ENCODE data around the gene ZNF358.

ZNF358 gene

DNA sequence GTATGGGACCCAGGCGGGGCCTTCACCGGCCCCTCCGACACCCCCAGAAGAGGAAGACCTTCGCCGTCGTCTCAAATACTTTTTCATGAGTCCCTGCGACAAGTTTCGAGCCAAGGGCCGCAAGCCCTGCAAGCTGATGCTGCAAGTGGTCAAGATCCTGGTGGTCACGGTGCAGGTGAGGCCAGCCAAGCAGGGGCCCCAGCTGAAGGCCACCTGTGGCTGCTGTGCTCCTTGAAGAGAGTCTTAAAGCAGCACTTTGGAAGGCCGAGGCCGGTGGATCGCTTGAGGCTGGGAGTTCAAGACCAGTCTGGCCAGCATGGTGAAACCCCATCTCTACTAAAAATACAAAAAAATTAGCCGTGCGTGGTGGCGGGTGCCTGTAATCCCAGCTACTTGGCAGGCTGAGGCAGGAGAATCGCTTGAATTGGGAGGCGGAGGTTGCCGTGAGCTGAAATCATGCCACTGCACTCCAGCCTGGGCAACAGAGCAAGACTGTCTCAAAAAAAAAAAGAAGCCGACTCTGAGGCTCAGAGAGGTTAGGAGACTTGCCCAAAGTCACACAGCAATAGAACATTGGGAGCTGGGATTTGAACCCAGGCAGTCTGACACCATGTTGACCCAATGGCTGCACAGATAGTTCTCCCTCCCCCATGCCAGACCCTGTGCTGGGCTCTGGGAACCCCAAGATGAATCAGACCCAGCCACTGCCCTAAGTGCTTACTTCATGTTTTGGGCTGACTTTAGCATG lies 9.3 kb downstream of the ZNF358 start:
- Histone ChIP-seq H3K36me3 (replicated peaks; ENCODE audit: insufficient read depth, low read length) (no peaks in the 10 kb centered on the region), H4K20me1 (ENCODE audit: insufficient read depth, low read length) (no peaks in the 10 kb centered on the region), H3F3A (ENCODE audit: insufficient read depth, low read length) (no peaks in the 10 kb centered on the region), H3K4me2 (ENCODE audit: low read depth, low read length) (no peak overlapping the region), H3K9ac (ENCODE audit: low read length) (no peak overlapping the region), H3K9me3 (replicated peaks; ENCODE audit: insufficient read depth, low read length) (no peaks in the 10 kb centered on the region), H3K27me3 (replicated peaks; ENCODE audit: insufficient read depth, low read length) (no peaks in the 10 kb centered on the region), H3K4me1 (ENCODE audit: low read length) (peaks cover 6% of the 10 kb centered on the region; the same call in 1 of the 2 replicates), H3K4me3 (ENCODE audit: low read length) (no peak overlapping the region), H3K9me2 (replicated peaks; ENCODE audit: insufficient read depth, low read length) (no peaks in the 10 kb centered on the region), H3K27ac (ENCODE audit: low read length) (no peak overlapping the region), H3K79me2 (ENCODE audit: low read length) (peaks cover 8% of the 10 kb centered on the region), H2AFZ (ENCODE audit: low read length) (no peak overlapping the region)
- TF ChIP-seq, protein P1, sequence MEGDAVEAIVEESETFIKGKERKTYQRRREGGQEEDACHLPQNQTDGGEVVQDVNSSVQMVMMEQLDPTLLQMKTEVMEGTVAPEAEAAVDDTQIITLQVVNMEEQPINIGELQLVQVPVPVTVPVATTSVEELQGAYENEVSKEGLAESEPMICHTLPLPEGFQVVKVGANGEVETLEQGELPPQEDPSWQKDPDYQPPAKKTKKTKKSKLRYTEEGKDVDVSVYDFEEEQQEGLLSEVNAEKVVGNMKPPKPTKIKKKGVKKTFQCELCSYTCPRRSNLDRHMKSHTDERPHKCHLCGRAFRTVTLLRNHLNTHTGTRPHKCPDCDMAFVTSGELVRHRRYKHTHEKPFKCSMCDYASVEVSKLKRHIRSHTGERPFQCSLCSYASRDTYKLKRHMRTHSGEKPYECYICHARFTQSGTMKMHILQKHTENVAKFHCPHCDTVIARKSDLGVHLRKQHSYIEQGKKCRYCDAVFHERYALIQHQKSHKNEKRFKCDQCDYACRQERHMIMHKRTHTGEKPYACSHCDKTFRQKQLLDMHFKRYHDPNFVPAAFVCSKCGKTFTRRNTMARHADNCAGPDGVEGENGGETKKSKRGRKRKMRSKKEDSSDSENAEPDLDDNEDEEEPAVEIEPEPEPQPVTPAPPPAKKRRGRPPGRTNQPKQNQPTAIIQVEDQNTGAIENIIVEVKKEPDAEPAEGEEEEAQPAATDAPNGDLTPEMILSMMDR (IDR thresholded peaks at IDR 0.05; ENCODE audit: low read length) = no peak
- TF ChIP-seq EZH2phosphoT487 (IDR thresholded peaks at IDR 0.05; ENCODE audit: low read length) = no peak
- TF ChIP-seq EZH2 (optimal IDR thresholded peaks at IDR 0.05; ENCODE audit: low read depth, low read length) = no peak
- no peak for DNase-seq

DNA sequence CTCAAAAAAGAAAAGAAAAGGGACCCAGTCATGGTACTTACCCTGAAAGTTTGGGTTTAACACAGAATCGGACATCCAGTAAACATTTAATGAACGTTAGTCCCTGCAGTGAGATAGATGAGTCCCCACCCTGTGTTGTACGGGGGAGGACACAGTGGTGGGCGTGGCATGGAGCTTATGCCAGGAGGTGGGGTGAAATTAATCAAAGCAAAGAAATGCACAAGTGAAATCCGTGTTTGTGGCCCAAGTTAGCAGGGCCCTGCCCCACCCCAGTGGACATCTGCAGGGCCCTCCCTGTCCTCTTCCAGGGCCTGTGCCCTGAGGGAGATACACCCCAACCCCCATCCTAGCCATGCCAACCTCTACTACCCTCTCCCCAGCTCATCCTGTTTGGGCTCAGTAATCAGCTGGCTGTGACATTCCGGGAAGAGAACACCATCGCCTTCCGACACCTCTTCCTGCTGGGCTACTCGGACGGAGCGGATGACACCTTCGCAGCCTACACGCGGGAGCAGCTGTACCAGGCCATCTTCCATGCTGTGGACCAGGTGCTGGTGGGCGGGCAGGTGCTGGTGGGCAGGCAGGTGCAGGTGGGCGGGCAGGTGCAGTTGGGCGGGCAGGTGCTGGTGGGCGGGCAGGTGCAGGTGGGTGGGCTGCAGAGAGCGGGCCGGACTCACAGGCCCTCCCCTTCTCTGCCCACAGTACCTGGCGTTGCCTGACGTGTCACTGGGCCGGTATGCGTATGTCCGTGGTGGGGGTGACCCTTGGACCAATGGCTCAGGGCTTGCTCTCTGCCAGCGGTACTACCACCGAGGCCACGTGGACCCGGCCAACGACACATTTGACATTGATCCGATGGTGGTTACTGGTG lies 10.4 kb downstream of the ZNF358 start:
- Histone ChIP-seq H3K4me2 (ENCODE audit: low read depth, low read length) (no peak overlapping the region), H3K9ac (ENCODE audit: low read length) (no peak overlapping the region), H3K79me2 (ENCODE audit: low read length) (peaks cover 8% of the 10 kb centered on the region), H3K4me3 (ENCODE audit: low read length) (no peak overlapping the region), H3K9me3 (replicated peaks; ENCODE audit: insufficient read depth, low read length) (no peaks in the 10 kb centered on the region), H2AFZ (ENCODE audit: low read length) (no peak overlapping the region), H3F3A (ENCODE audit: insufficient read depth, low read length) (no peaks in the 10 kb centered on the region), H3K27ac (ENCODE audit: low read length) (no peak overlapping the region), H3K27me3 (replicated peaks; ENCODE audit: insufficient read depth, low read length) (no peaks in the 10 kb centered on the region), H3K36me3 (replicated peaks; ENCODE audit: insufficient read depth, low read length) (no peaks in the 10 kb centered on the region), H3K4me1 (ENCODE audit: low read length) (peaks cover 6% of the 10 kb centered on the region; the same call in 1 of the 2 replicates), H3K9me2 (replicated peaks; ENCODE audit: insufficient read depth, low read length) (no peaks in the 10 kb centered on the region), H4K20me1 (ENCODE audit: insufficient read depth, low read length) (no peaks in the 10 kb centered on the region)
- no peak for DNase-seq
- TF ChIP-seq, protein P1 (IDR thresholded peaks at IDR 0.05; ENCODE audit: low read length) = no peak
- TF ChIP-seq EZH2 (optimal IDR thresholded peaks at IDR 0.05; ENCODE audit: low read depth, low read length) (no peak), EZH2phosphoT487 (IDR thresholded peaks at IDR 0.05; ENCODE audit: low read length) (no peak)

DNA sequence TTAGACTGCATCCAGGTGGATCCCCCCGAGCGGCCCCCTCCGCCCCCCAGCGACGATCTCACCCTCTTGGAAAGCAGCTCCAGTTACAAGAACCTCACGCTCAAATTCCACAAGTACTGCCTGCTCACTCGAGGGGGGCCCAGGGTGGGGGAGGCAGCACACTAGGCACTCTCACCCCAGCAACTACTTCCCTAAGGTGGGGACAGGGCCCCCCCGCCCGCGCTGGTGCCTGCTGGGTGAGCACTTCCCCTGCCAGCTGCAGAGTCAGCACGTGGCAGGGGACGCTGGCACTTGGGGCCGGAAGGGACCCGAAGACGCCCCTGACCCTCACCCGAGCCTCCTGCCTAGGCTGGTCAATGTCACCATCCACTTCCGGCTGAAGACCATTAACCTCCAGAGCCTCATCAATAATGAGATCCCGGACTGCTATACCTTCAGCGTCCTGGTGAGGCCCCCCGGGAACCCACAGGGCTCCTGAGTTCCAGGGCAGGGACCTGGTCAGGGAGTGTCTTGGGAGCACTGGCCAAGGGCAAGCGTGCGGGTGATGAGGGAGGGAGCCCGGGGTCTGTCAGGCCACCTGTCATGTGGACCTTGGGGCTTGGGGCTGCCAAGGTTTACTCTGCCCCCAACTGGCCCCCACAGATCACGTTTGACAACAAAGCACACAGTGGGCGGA lies 11.8 kb downstream of the ZNF358 start:
- Histone ChIP-seq H3F3A (ENCODE audit: insufficient read depth, low read length) (0 out of 2 replicates have a peak, but pooled peaks cover 2% of the 10 kb centered on the region), H3K9ac (ENCODE audit: low read length) (no peak overlapping the region), H3K9me2 (replicated peaks; ENCODE audit: insufficient read depth, low read length) (no peaks in the 10 kb centered on the region), H3K4me1 (ENCODE audit: low read length) (peaks cover 6% of the 10 kb centered on the region; the same call in 1 of the 2 replicates), H3K27ac (ENCODE audit: low read length) (no peak overlapping the region), H3K4me2 (ENCODE audit: low read depth, low read length) (no peak overlapping the region), H3K79me2 (ENCODE audit: low read length) (peaks cover 8% of the 10 kb centered on the region), H3K9me3 (replicated peaks; ENCODE audit: insufficient read depth, low read length) (no peaks in the 10 kb centered on the region), H4K20me1 (ENCODE audit: insufficient read depth, low read length) (no peaks in the 10 kb centered on the region), H3K4me3 (ENCODE audit: low read length) (no peak overlapping the region), H2AFZ (ENCODE audit: low read length) (no peak overlapping the region), H3K36me3 (replicated peaks; ENCODE audit: insufficient read depth, low read length) (no peaks in the 10 kb centered on the region), H3K27me3 (replicated peaks; ENCODE audit: insufficient read depth, low read length) (no peaks in the 10 kb centered on the region)
- DNase-seq = no peak
- TF ChIP-seq, protein P1 (IDR thresholded peaks at IDR 0.05; ENCODE audit: low read length) = no peak
- TF ChIP-seq EZH2 (optimal IDR thresholded peaks at IDR 0.05; ENCODE audit: low read depth, low read length) = no peak
